GM12891 (cell line): Measurements from ENCODE around the gene TRIM9.

ENCODE experiments used
- POLR2A ChIP-seq: IDR thresholded peaks from 2 replicates; pipeline ENCODE4 v1.6.1; 2011; ENCODE audit warnings: low read depth, low read length, control low read depth
- POLR2AphosphoS5 ChIP-seq: IDR thresholded peaks from 2 replicates; pipeline ENCODE4 v1.6.1; 2011; ENCODE audit warnings: low read depth, low read length, control low read depth
- SPI1 ChIP-seq: IDR thresholded peaks from 2 replicates; pipeline ENCODE4 v1.6.1; 2011; ENCODE audit warnings: low read depth, low read length, control low read depth
- TAF1 ChIP-seq: IDR thresholded peaks from 2 replicates; pipeline ENCODE4 v1.6.1; 2011; ENCODE audit warnings: low read depth, low read length, control low read depth

DNA sequence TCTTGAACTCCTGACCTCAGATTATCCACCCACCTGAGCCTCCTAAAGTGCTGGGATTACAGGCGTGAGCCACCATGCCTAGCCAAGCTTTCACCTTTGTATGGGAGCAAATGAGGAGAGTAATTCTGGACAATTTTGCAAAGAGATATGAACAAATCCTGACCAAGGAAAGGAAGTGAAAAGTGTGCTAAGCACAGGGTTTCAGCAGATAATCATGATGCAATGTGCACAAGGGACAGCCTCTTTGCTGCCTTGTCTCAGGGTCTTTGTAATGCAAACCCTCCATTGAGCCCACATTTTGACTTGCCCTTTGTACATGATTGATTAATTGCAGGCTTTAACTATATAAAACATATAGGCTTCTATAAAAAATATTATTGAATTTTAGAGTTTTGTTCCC is 141.4 kb downstream of the TRIM9 start:
- TF ChIP-seq POLR2A (no peak), POLR2AphosphoS5 (no peak), TAF1 (no peak), SPI1 (no peak)
